Liver (tissue), 9 donors: ENCODE measurements around the gene SLC25A19. TPM values are rescaled to one million over a fixed set of nuclear protein-coding genes. Genes with fewer than 3 reads are reported as not detected.
"Not testable (repeated sequence)": the region's sequence is repeated elsewhere in the genome, so short reads cannot be mapped to it uniquely, and the experiment has no call there.

Experiments used
- DNase-seq: peaks from one replicate; pipeline ENCODE4 v3.0.0-alpha.2; 2017; ENCODE audit warnings: low spot score
- H3K27ac ChIP-seq, 2 donors: one replicate each; pipeline ENCODE4 v1.7.0; 2013; ENCODE audit warnings: inconsistent platforms in 2 of 2, low read length in 2 of 2, control low read depth in 1 of 2, low read depth in 1 of 2, mild to moderate bottlenecking in 1 of 2
- H3K27me3 ChIP-seq, 4 donors: one replicate each; pipeline versions ENCODE4 v1.6.1 to v1.7.0; 2013; ENCODE audit warnings: low read length in 3 of 4, inconsistent platforms in 1 of 4, mild to moderate bottlenecking in 1 of 4, moderate library complexity in 1 of 4; ENCODE audit not compliant: control insufficient read depth in 4 of 4, insufficient read depth in 4 of 4
- H3K36me3 ChIP-seq, 4 donors: one replicate each; pipeline versions ENCODE4 v1.6.1 to v1.7.0; 2013; ENCODE audit warnings: low read length in 3 of 4, mild to moderate bottlenecking in 3 of 4, low read depth in 1 of 4, moderate library complexity in 1 of 4; ENCODE audit not compliant: control insufficient read depth in 4 of 4, insufficient read depth in 3 of 4
- H3K4me1 ChIP-seq, 4 donors: one replicate each; pipeline versions ENCODE4 v1.6.1 to v1.7.0; 2013; ENCODE audit warnings: low read length in 3 of 4, mild to moderate bottlenecking in 3 of 4, moderate library complexity in 1 of 4; ENCODE audit not compliant: control insufficient read depth in 4 of 4, insufficient read depth in 4 of 4
- H3K4me3 ChIP-seq, 3 donors: one replicate each; pipeline versions ENCODE4 v1.6.1 to v1.7.0; 2013; ENCODE audit warnings: low read length in 3 of 3, control low read depth in 1 of 3, low read depth in 1 of 3, mild to moderate bottlenecking in 1 of 3
- H3K9ac ChIP-seq, 2 donors: one replicate each; pipeline ENCODE4 v1.7.0; 2013; ENCODE audit warnings: low read length in 2 of 2, mild to moderate bottlenecking in 2 of 2, moderate library complexity in 2 of 2, control low read depth in 1 of 2, low read depth in 1 of 2
- H3K9me3 ChIP-seq, 4 donors: one replicate each; pipeline versions ENCODE4 v1.6.1 to v1.7.0; 2013; ENCODE audit warnings: low read length in 3 of 4; ENCODE audit not compliant: control insufficient read depth in 4 of 4
- EGR1 ChIP-seq, 2 donors: IDR thresholded peaks; 2 replicates each; pipeline ENCODE4 v1.6.1; 2016 to 2018; ENCODE audit warnings: antibody characterized with exemption in 2 of 2, low read depth in 2 of 2
- FOXA1 ChIP-seq: IDR thresholded peaks from 2 replicates; pipeline ENCODE4 v1.6.1; 2016; ENCODE audit warnings: antibody characterized with exemption
- FOXA2 ChIP-seq: IDR thresholded peaks from 2 replicates; pipeline ENCODE4 v1.6.1; 2016; ENCODE audit warnings: antibody characterized with exemption
- GABPA ChIP-seq, 2 donors: IDR thresholded peaks in 1 of 2; conservative IDR thresholded peaks in 1 of 2; 2 replicates each; pipeline ENCODE4 v1.6.1; 2016; ENCODE audit warnings: antibody characterized with exemption in 2 of 2, mild to moderate bottlenecking in 1 of 2, moderate library complexity in 1 of 2
- HNF4A ChIP-seq, 2 donors: conservative IDR thresholded peaks; 2 replicates each; pipeline ENCODE4 v1.6.1; 2016; ENCODE audit warnings: antibody characterized with exemption in 2 of 2, mild to moderate bottlenecking in 2 of 2
- HNF4G ChIP-seq: IDR thresholded peaks from 2 replicates; pipeline ENCODE4 v1.6.1; 2016; ENCODE audit warnings: antibody characterized with exemption
- MAX ChIP-seq: IDR thresholded peaks from 2 replicates; pipeline ENCODE4 v1.6.1; 2016; ENCODE audit warnings: antibody characterized with exemption
- NR2F2 ChIP-seq: IDR thresholded peaks from 2 replicates; pipeline ENCODE4 v1.6.1; 2016; ENCODE audit warnings: antibody characterized with exemption
- RAD21 ChIP-seq, 2 donors: IDR thresholded peaks; 2 replicates each; pipeline ENCODE4 v1.6.1; 2016; ENCODE audit warnings: antibody characterized with exemption in 2 of 2, mild to moderate bottlenecking in 2 of 2
- RXRA ChIP-seq, 2 donors: IDR thresholded peaks; 2 replicates each; pipeline ENCODE4 v1.6.1; 2017 to 2018; ENCODE audit warnings: antibody characterized with exemption in 2 of 2, mild to moderate bottlenecking in 1 of 2
- TAF1 ChIP-seq: conservative IDR thresholded peaks from 2 replicates; pipeline ENCODE4 v1.6.1; 2016; ENCODE audit warnings: antibody characterized with exemption, mild to moderate bottlenecking
- ZBTB33 ChIP-seq: IDR thresholded peaks from 2 replicates; pipeline ENCODE4 v1.6.1; 2016; ENCODE audit warnings: antibody characterized with exemption
- WGBS: extraction: QIAGEN DNeasy Blood & Tissue Kit; methylation state at CpG from one replicate; pipeline ENCODE4 v1.1.7; 2013; 5-methylcytosine and 5-hydroxymethylcytosine counted together
- polyA plus RNA-seq, 2 donors: library from polyadenylated mRNA; stranded (reverse) in 1 of 2; unstranded in 1 of 2; fragments of 200-250 nt in 1 of 2; fragments of >200 nt in 1 of 2; fragmentation: Nextera tagmentation in 1 of 2; extraction: Ambion mirVana in 1 of 2; gene quantifications; one replicate each; pipeline versions ENCODE4 v1.2.1 to v1.2.3, GENCODE V29; 2013 to 2015
- total RNA-seq, 2 donors: library from RNA; depleted of rRNA; stranded (reverse); fragments of >200 nt; gene quantifications; one replicate each; pipeline ENCODE4 v1.2.3, GENCODE V29; 2014
- TF ChIP-seq, protein P1 (sequence below): IDR thresholded peaks from 2 replicates; pipeline ENCODE4 v1.6.1; 2016; ENCODE audit warnings: antibody characterized with exemption
- donor health status: healthy.
- donor health status: healthy.
- donor health status: healthy.
- donor health status: healthy.
- donor health status: healthy.

Gene SLC25A19
- total and polyA plus RNA-seq, 4 donors: 4.7 to 9.5 (median 6.6) TPM

DNA sequence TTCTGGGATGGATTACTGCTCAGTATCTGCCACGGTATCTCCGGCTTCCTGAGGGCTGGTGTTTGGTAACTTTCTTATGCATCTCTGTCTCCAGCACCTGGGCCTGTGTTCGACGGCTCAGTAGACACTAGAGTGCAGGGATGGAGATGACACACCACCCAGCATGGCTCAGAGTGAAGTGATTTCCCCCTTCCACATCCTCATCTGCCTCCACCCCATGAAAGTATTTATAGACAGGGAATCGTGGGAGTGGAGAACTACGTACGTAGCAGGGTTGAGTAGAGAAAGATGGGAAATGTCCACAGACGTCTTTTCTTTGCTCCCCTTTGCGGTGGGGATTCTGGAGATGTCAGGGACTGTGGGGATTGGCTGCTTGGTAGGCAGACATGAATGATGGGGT lies 11.8 kb upstream of the SLC25A19 start:
- DNase-seq: no peak
- Histone ChIP-seq H3K9me3 (no peaks in the 10 kb centered on the region), H3K27ac (no peak overlapping the region), H3K4me3 (no peak overlapping the region), H3K27me3 (no peaks in the 10 kb centered on the region), H3K9ac (no peak overlapping the region), H3K4me1 (no peaks in the 10 kb centered on the region), H3K36me3 (no peaks in the 10 kb centered on the region)
- no peak for TF ChIP-seq FOXA1
- no peak for TF ChIP-seq EGR1 (IDR thresholded peaks at IDR 0.05; ENCODE audit: low read depth in 2 of 2)
- no peak for TF ChIP-seq ZBTB33
- no peak for TF ChIP-seq GABPA (IDR thresholded peaks at IDR 0.05 in 1 of 2, conservative IDR thresholded peaks at IDR 0.05 in 1 of 2)
- no peak for TF ChIP-seq RXRA (IDR thresholded peaks at IDR 0.05)
- TF ChIP-seq, protein P1, sequence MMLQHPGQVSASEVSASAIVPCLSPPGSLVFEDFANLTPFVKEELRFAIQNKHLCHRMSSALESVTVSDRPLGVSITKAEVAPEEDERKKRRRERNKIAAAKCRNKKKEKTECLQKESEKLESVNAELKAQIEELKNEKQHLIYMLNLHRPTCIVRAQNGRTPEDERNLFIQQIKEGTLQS: no peak
- TF ChIP-seq NR2F2: no peak
- TF ChIP-seq FOXA2: no peak
- TF ChIP-seq MAX: no peak
- no peak for TF ChIP-seq HNF4G
- no peak for TF ChIP-seq TAF1
- 85% methylated on average over 9 of the region's 9 CpGs for WGBS

DNA sequence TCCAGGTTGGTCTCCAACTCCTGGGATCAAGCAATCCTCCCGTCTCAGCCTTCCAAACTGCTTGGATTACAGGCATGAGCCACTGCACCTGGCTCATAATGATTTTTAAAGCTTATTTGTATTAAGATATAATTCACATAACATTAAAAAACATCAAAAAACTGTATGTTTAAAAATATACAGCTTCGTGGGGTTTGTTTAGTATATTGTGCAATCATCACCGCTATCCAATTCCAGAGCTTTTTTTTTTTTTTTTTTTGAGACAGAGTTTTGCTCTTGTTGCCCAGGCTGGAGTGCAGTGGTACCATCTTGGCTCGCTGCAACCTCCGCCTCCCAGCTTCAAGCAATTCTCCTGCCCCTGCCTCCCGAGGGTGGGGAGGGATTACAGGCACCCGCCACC lies 11.0 kb upstream of the SLC25A19 start:
- H3K9ac ChIP-seq: no peak overlapping the region
- H3K27me3 ChIP-seq: no peaks in the 10 kb centered on the region
- H3K4me1 ChIP-seq: peaks cover 0 to 5% (median 0%) of the 10 kb centered on the region in 4 donors
- 73% methylated on average over 7 of the region's 7 CpGs for WGBS
- no peak for TF ChIP-seq RXRA (IDR thresholded peaks at IDR 0.05)
- TF ChIP-seq HNF4A (conservative IDR thresholded peaks at IDR 0.05): no peak
- TF ChIP-seq ZBTB33: no peak
- TF ChIP-seq TAF1: no peak
- no peaks in the 10 kb centered on the region for H3K36me3 ChIP-seq
- H3K9me3 ChIP-seq: no peaks in the 10 kb centered on the region
- H3K27ac ChIP-seq: no peak overlapping the region
- DNase-seq: no peak
- H3K4me3 ChIP-seq: no peak overlapping the region

- Histone ChIP-seq H3K36me3 (no peaks in the 10 kb centered on the region), H3K4me1 (peaks cover 0 to 6% (median under 1%) of the 10 kb centered on the region in 4 donors), H3K27ac (peak overlapping the region; percentile 59 to 69), H3K4me3 (no peak overlapping the region), H3K9me3 (no peaks in the 10 kb centered on the region), H3K27me3 (no peaks in the 10 kb centered on the region), H3K9ac (peak overlapping the region in 1 of 2 donors; percentile 20)
- DNase-seq: peak; percentile 49
- TF ChIP-seq RXRA (IDR thresholded peaks at IDR 0.05) (peak in 1 of 2 donors; percentile 23), GABPA (IDR thresholded peaks at IDR 0.05 in 1 of 2, conservative IDR thresholded peaks at IDR 0.05 in 1 of 2) (no peak), RAD21 (IDR thresholded peaks at IDR 0.05) (peak in 1 of 2 donors; percentile 12), TAF1 (no peak), HNF4A (conservative IDR thresholded peaks at IDR 0.05) (peak in 1 of 2 donors; percentile 38), FOXA2 (no peak), MAX (no peak)
- WGBS: 77% methylated on average over 8 of the region's 8 CpGs
Observed at GRCh38 chr17:75295201-75296158, 6.2 kb upstream of the SLC25A19 start.

DNA sequence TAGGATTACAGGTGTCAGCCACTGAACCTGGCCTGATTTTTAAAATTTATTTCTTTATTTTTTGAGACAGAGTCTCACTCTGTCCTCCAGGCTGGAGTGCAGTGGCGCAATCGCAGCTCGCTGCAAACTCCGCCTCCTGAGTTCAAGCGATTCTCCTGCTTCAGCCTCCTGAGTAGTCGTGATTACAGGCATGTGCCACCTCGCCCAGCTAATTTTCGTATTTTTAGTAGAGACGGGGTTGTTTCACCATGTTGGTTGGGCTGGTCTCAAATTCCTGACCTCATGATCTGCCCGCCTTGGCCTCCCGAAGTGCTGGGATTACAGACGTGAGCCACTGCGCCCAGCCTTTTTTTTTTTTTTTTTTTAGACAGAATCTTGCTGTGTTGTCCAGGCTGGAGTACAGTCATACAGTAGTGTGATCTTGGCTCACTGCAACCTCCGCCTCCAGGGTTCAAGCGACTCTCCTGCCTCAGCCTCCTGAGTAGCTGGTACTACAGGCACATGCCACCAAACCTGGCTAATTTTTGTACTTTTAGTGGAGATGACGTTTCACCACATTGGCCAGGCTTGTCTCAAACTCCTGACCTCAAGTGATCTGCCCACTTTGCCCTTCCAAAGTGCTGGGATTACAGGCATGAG lies 3.7 kb upstream of the SLC25A19 start:
- not testable (repeated sequence) for H3K27ac ChIP-seq, H3K36me3 ChIP-seq, H3K9me3 ChIP-seq, H3K9ac ChIP-seq, H3K27me3 ChIP-seq, DNase-seq, H3K4me3 ChIP-seq
- H3K4me1 ChIP-seq: peaks cover 0 to 17% (median 8%) of the 10 kb centered on the region in 4 donors
- 74% methylated on average over 16 of the region's 16 CpGs for WGBS
